ENCODE measurements around the gene SHOC1.
"Not testable (repeated sequence)": the region's sequence is repeated elsewhere in the genome, so short reads cannot be mapped to it uniquely, and the experiment has no call there.

The SHOC1 gene

DNA sequence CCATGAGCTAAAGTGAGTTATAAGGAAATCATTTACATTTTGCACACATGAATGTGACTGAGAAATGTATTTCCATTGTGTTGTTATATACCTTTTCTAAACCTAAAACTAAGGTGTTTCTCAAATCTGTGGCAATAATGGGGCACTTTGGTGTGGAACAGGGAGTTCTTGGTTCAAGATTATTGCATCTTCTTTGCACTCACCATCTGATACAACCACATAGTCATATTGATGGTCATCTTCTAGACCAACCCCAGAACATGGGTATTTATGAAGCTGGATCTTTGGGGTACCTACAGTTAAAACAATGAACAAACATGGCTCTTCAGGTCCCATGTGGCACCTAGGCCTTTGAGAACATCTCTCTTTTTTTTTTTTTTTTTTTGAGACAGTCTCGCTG is 24.6 kb upstream of the SHOC1 start:
- no peaks in the 10 kb centered on the region for H3K36me3 Mint-ChIP-seq
- CTCF ChIA-PET, result no interaction called here
- H3K9me3 Mint-ChIP-seq, result no peaks in the 10 kb centered on the region

DNA sequence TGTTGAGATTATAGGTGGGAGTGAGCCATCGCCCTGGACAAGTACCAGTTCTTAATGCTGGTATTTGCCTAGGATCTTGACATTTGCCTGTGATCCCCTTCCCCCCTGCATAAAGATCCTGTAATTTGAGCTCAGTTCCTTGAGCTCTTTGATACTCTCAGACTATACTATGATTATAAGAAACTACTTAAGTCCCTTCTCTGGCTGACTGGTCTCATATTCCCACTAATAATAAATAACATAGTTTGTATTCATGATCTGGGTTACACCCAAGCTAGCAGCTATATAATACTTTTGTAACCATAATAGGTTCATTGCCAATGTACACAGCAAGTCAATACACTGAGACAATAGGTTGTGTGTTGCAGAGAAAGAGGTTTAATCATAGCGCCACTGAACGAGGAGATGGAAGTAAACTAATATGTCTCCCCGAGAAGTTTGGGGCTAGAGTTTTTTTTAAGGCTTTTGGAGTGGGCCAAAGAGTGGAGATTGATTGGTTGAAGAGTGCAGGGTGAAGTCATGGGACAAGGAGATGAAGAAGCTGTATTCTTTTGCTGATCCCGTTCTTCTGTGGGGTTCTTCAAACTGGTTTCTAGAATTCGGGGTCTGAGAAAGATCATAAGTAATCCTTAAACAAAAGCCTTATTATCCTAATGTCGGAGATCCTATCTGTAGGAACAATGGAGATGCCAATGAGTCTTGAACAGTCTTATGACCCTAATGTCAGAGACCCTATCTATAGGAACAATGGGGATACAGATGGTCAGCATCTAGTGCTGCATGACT is 20.7 kb upstream of the SHOC1 start:
- Mint-ChIP-seq H3K27ac (no peak overlapping the region), H3K9me3 (no peaks in the 10 kb centered on the region), H3K27me3 (no peaks in the 10 kb centered on the region), H3K4me3 (no peak overlapping the region), H3K36me3 (no peaks in the 10 kb centered on the region), H3K4me1 (no peaks in the 10 kb centered on the region)
- no peak for DNase-seq
- CTCF ChIA-PET, result no interaction called here

More for the DNA sequence above, 24.6 kb upstream of the SHOC1 start:
- Mint-ChIP-seq H3K27ac (no peak overlapping the region), H3K27me3 (peaks cover 13% of the 10 kb centered on the region), H3K4me3 (no peak overlapping the region), H3K4me1 (no peaks in the 10 kb centered on the region)
- DNase-seq, result no peak

DNA sequence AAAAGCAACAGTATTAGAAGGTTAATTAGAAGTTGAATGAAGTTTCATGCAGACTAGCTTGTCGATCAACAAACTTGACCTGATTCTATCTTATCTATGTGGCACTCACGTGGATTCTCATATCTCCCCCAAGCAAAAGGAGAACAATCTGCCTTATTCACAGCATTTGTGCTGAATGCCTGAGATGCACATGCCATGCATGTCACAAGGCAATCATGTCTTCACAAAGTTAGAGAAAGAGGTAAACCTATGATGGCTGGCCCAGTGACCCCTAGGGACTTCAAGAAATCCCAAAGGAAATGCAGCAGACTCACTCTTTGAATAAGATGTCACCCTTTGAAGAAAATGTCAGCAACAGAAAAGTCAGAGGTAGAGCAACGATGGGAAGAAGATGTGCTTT is 17.6 kb upstream of the SHOC1 start:
- Mint-ChIP-seq H3K27me3 (no peaks in the 10 kb centered on the region), H3K4me1 (no peaks in the 10 kb centered on the region), H3K27ac (no peak overlapping the region), H3K36me3 (no peaks in the 10 kb centered on the region), H3K4me3 (no peak overlapping the region), H3K9me3 (no peaks in the 10 kb centered on the region)
- no peak for DNase-seq
- CTCF ChIA-PET, result no interaction called here

DNA sequence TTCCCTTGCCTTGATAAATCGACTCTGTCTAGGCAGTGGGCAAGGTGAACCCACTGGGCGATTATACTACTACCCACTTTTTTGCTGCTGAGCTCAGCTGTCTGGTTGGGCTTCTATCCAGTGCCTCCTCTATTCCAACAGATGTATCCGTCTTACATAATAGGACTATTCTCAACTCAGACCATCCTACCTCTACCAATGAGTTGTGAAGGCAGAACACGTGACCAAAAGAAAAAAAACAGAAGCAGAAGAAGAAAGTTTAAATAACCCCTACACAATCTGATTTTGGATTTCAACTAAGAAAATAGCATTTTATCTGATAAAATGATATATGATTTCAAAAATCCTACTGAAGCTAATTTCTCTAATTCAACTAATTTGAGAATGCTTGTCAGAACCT is 16.2 kb upstream of the SHOC1 start:
- no peaks in the 10 kb centered on the region for H3K36me3 Mint-ChIP-seq
- peaks cover 1% of the 10 kb centered on the region for H3K4me1 Mint-ChIP-seq
- no peaks in the 10 kb centered on the region for H3K27me3 Mint-ChIP-seq
- CTCF ChIA-PET, result no interaction called here
- no peak overlapping the region for H3K4me3 Mint-ChIP-seq
- no peak overlapping the region for H3K27ac Mint-ChIP-seq
- no peak for DNase-seq
- no peaks in the 10 kb centered on the region for H3K9me3 Mint-ChIP-seq

DNA sequence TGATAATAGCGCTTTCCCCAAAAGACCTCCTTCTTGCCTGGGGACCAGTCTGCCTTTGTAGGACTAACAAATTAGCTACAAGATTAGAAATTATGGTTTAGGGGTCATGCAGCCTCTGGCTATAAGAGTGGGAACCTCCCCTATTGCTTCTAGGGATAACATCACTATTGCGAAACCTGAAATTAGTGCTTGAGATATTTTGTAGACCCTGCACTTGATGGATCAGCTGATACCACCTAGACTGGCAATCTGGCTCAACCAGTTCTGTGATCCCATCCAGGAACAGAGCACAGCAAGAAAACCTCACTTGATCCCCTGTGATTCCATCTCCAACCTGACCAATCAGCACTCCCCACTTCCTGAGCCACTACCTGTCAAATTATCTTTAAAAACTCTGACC is 15.7 kb upstream of the SHOC1 start:
- H3K9me3 Mint-ChIP-seq, H3K27me3 Mint-ChIP-seq, H3K27ac Mint-ChIP-seq, H3K36me3 Mint-ChIP-seq, CTCF ChIA-PET, H3K4me1 Mint-ChIP-seq, H3K4me3 Mint-ChIP-seq, DNase-seq: not testable (repeated sequence)

DNA sequence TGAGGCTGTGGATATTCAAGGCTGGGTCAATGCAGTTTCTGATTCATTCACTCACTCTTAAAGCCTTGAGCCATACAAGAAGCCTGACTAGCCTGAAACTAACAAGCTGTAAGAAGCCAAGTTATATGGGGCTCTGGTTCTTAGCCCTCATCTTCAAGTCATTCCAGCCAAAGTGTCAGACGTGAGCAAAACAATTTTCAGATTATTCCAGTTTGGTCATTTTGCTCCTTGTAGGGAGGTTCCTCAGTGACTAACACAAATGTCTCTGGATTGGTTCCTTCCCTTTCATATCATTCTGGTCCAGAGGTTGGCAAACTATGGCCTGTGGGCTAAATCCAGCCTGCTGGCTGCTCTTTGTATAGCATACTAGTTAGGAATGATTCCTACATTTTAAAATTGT is 12.5 kb upstream of the SHOC1 start:
- H3K9me3 Mint-ChIP-seq, result no peaks in the 10 kb centered on the region
- no peak for DNase-seq
- H3K36me3 Mint-ChIP-seq, result no peaks in the 10 kb centered on the region
- H3K4me1 Mint-ChIP-seq, result peaks cover 15% of the 10 kb centered on the region
- H3K27me3 Mint-ChIP-seq, result no peaks in the 10 kb centered on the region
- H3K27ac Mint-ChIP-seq, result no peak overlapping the region
- H3K4me3 Mint-ChIP-seq, result no peak overlapping the region
- CTCF ChIA-PET, result interaction anchor here (0.5 kb wide), 1 partner anchor 1989 kb away, joined by 3 read pairs; no protein-coding TSS in a partner anchor

DNA sequence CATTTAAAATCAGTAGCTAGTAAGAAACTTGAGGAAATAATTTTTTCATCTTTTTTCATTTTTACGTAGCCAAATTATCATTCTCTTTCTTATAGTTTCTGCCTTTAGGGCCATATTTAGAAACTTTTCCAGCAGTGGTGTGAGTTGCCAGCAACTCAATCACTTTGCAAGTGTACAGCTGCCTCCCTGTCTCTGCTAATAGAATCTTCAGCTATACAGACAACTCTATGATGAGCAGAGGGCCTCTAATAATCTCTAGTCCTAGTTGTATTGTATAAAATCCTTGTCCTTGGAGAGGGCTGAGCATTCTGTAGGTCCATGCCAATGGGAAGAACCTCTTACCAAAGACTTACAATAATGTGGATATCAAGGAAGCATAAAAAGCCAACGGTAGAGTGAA is 11.5 kb upstream of the SHOC1 start:
- Mint-ChIP-seq H3K27me3 (no peaks in the 10 kb centered on the region), H3K9me3 (no peaks in the 10 kb centered on the region), H3K4me1 (peaks cover 15% of the 10 kb centered on the region), H3K27ac (no peak overlapping the region), H3K4me3 (no peak overlapping the region), H3K36me3 (no peaks in the 10 kb centered on the region)
- CTCF ChIA-PET, result interaction anchor here (1.2 to 1.6 kb wide), 2 partner anchors 20 to 268 kb away, joined by 4 read pairs; no protein-coding TSS in a partner anchor
- DNase-seq, result no peak

DNA sequence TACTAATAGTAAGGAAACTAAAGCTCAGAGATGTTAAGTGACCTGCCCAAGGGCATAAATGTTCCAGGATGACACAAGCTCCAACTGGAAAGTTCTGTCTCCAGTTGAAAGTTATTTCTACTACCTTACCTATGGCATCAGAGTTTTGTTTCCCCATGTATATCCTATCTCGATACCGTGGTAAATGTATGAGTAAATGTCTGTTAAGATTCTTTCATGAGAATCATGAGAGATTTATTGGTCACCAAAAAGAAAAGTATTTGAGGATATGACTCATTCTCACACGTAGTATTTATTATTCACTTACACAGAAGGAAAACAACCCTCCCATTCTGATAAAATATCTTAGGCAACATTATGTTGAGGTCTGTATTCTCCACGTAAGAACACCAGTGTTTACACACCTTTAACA is 11.1 kb upstream of the SHOC1 start:
- H3K27ac Mint-ChIP-seq, result no peak overlapping the region
- CTCF ChIA-PET, result interaction anchor here (1.2 to 1.6 kb wide), 2 partner anchors 21 to 269 kb away, joined by 4 read pairs; no protein-coding TSS in a partner anchor
- peaks cover 15% of the 10 kb centered on the region for H3K4me1 Mint-ChIP-seq

DNA sequence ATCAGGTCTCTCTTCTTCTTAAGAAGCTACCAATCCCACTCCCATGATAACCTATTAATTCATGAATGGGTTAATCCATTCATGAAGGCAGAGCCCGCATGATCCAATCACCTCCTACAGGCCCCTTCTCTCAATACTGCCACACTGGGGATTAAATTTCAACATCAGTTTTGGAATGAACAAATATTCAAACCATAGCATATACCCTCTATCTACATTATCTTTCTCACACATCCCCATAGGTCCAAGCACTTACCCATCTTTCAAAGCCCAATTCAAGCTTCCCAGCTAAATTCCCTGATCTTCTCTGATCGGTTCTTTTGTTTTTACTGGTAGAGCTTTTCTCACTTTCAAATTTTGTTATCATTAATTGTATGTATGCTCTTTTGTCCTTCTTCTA is 10.5 kb upstream of the SHOC1 start:
- CTCF ChIA-PET, result interaction anchor here (1.2 to 1.6 kb wide), 2 partner anchors 21 to 269 kb away, joined by 4 read pairs; no protein-coding TSS in a partner anchor
- Mint-ChIP-seq H3K4me3 (no peak overlapping the region), H3K27me3 (no peaks in the 10 kb centered on the region), H3K27ac (no peak overlapping the region), H3K9me3 (no peaks in the 10 kb centered on the region), H3K4me1 (peaks cover 15% of the 10 kb centered on the region), H3K36me3 (no peaks in the 10 kb centered on the region)
- DNase-seq, result no peak

More for the DNA sequence above, 11.1 kb upstream of the SHOC1 start:
- Mint-ChIP-seq H3K36me3 (no peaks in the 10 kb centered on the region), H3K4me3 (no peak overlapping the region), H3K9me3 (no peaks in the 10 kb centered on the region), H3K27me3 (no peaks in the 10 kb centered on the region)
- DNase-seq, result no peak

DNA sequence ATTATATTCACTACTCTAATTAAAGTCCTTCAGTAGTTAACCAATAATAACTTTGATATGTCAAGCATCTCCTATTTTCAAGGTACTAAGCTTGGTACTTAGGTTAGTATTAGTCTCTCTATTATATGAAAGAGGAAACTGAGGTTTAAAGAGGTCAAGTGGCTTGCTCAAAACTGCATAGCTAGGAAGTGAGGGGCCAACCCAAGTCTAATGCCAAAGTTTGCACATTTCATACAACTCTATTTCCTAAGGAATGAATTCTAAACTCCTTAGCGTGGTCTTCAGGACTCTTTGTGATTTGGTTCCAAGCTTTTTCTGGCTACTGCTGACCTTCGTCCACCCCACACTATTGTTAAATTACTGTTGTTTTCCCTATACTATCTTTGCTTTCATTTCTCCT is 9.9 kb upstream of the SHOC1 start:
- H3K9me3 Mint-ChIP-seq, result no peaks in the 10 kb centered on the region
- peaks cover 15% of the 10 kb centered on the region for H3K4me1 Mint-ChIP-seq
- H3K4me3 Mint-ChIP-seq, result no peak overlapping the region
- no peaks in the 10 kb centered on the region for H3K36me3 Mint-ChIP-seq
- no peaks in the 10 kb centered on the region for H3K27me3 Mint-ChIP-seq
- no peak for DNase-seq
- CTCF ChIA-PET, result no interaction called here
- no peak overlapping the region for H3K27ac Mint-ChIP-seq

DNA sequence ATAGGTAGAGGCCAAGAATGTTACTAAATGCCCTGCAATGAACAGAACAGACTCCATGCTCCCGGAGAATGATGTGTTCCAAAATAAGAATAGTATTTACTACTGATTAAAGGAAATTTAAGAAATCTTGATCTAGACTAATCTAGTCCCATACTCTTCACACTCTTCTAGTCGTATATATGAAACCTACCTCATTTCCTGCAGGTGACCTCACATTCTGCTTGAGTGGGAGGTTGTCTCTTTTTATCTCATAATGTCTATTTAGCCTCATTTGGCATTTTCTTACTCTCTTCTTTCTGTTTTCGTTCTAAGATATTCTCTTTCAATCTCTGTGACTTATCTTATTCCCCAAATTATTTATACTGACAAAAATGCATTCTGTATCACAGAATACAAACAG is 9.2 kb upstream of the SHOC1 start:
- Mint-ChIP-seq H3K27ac (no peak overlapping the region), H3K27me3 (no peaks in the 10 kb centered on the region), H3K4me3 (no peak overlapping the region), H3K36me3 (no peaks in the 10 kb centered on the region), H3K4me1 (peaks cover 15% of the 10 kb centered on the region), H3K9me3 (no peaks in the 10 kb centered on the region)
- CTCF ChIA-PET, result no interaction called here
- no peak for DNase-seq

DNA sequence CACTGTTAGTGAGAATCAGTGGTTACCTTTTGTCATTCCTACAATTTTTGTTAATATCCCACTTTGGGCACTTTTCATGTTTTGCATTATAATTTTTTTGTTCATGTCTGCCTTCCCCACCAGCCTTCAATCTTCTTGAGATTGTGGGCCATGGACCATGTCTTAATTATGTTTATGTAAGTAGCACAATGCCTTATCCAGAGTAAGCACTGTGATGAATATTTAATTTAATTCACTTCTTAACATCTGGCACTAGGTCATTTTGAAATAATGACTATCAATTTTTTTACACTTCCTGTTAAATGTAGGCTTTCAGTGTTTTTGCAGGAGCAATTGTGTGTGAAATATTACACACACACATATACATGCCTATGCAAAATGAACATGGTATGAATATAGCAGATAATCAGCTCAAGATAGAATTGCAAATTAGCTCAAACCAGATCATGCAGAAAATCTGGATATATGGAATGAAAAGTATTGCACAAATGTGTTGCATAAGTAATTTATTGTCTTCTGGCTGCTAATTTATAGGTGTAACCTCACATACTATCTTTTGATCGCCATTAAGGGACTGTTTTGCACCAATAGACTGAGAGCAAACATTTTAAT is 5.3 kb upstream of the SHOC1 start:
- H3K36me3 Mint-ChIP-seq, result no peaks in the 10 kb centered on the region
- CTCF ChIA-PET, result interaction anchor here (0.8 kb wide), 1 partner anchor 275 kb away, joined by 3 read pairs; no protein-coding TSS in a partner anchor

DNA sequence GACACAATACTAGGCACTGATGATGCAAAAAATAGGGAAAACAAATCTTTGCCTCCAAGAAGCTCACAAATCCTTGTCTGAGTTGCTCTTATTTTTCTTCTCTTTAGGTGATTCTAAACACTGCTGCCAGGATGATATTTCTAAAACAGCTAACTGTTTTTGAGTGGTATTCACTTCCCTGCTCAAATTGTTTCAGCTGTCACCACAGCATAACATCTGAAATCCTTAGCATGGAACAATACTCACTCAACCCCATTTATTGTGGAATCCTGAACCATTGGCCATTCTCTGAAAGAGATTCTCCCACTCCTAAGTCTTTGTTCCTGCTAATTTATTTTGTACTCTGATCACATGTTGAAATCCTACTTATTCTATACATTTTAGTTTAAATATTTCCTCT is 4.8 kb upstream of the SHOC1 start:
- H3K27ac Mint-ChIP-seq, result no peak overlapping the region
- no peaks in the 10 kb centered on the region for H3K27me3 Mint-ChIP-seq
- CTCF ChIA-PET, result interaction anchor here (0.8 kb wide), 1 partner anchor 276 kb away, joined by 3 read pairs; no protein-coding TSS in a partner anchor
- H3K4me1 Mint-ChIP-seq, result peaks cover 8% of the 10 kb centered on the region
- no peaks in the 10 kb centered on the region for H3K9me3 Mint-ChIP-seq
- H3K36me3 Mint-ChIP-seq, result no peaks in the 10 kb centered on the region
- H3K4me3 Mint-ChIP-seq, result no peak overlapping the region
- no peak for DNase-seq

More for the DNA sequence above, 5.3 kb upstream of the SHOC1 start:
- H3K4me3 Mint-ChIP-seq, result no peak overlapping the region
- H3K9me3 Mint-ChIP-seq, result no peaks in the 10 kb centered on the region
- H3K27ac Mint-ChIP-seq, result no peak overlapping the region
- peaks cover 8% of the 10 kb centered on the region for H3K4me1 Mint-ChIP-seq
- H3K27me3 Mint-ChIP-seq, result no peaks in the 10 kb centered on the region
- no peak for DNase-seq

DNA sequence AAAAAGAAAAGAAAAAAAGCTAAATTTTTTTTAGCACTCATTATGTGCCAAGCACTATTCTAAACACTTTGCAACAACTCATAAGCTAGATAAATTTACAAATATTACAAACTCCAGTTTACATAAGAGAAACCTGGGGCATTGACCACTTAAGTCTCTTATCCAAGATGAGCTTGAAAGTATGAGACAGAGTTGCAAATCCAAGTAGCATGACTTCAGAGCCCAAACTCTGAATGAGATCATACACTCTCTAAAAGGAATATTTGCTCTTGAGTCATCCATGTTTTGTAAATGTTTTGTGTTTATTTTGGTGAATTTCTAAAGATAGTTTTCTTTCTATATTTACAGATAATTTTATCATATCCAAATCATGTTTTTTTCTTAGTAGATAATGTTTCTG is 4.0 kb upstream of the SHOC1 start:
- no peaks in the 10 kb centered on the region for H3K36me3 Mint-ChIP-seq
- no peak overlapping the region for H3K4me3 Mint-ChIP-seq
- CTCF ChIA-PET, result interaction anchor here (0.6 kb wide), 1 partner anchor 566 kb away, joined by 3 read pairs; no protein-coding TSS in a partner anchor

DNA sequence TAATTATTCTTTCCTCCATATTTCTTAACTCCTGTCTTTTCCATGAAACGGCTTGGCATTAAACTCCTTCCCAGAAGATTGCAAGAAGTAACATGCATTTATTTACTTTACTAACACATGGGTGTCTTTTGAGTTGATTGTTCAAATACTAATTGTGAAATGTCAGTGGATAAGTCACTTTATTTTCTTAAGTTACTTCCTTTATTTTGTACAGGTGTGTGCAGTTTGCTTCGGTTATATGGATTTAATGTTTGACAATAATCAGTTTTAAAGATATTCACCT is 761 bp upstream of the SHOC1 start:
- DNase-seq, result no peak
- no peaks in the 10 kb centered on the region for H3K4me1 Mint-ChIP-seq
- CTCF ChIA-PET, result no interaction called here
- no peak overlapping the region for H3K27ac Mint-ChIP-seq
- H3K36me3 Mint-ChIP-seq, result no peaks in the 10 kb centered on the region
- H3K27me3 Mint-ChIP-seq, result no peaks in the 10 kb centered on the region
- H3K9me3 Mint-ChIP-seq, result no peaks in the 10 kb centered on the region
- H3K4me3 Mint-ChIP-seq, result no peak overlapping the region

More for the DNA sequence above, 4.0 kb upstream of the SHOC1 start:
- H3K27ac Mint-ChIP-seq, result no peak overlapping the region
- H3K4me1 Mint-ChIP-seq, result peaks cover under 1% of the 10 kb centered on the region
- no peaks in the 10 kb centered on the region for H3K9me3 Mint-ChIP-seq
- no peaks in the 10 kb centered on the region for H3K27me3 Mint-ChIP-seq
- DNase-seq, result no peak
